NOMO-1 treated with dmso at 0.1 percent for 144 hours (cell line): ENCODE data around the gene SESN1.

Source experiments
- DNase-seq: peaks from one replicate; lab custom pipeline; 2025; ENCODE audit not compliant: unreplicated experiment; lab: John Stamatoyannopoulos, UW

SESN1 gene

DNA sequence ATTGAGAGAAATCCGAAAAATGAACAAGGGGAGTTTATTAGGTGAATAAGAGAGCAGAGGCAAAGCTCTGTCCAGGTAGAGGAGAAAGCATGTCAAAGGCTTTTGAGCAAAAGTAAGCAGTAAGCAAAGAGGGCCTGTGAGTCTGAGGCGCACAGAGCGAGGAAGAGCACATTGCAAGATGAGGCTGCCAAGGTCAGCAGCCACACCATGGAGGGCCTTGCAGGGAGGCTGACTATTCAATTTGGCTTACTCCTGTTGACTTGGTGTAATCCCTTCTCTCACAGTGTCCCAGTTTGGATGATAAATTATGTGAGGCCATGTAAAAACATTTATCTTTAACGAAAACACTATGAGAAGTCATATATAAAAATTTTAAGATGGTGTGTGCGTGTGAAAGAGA is 32.4 kb downstream of the SESN1 start:
- DNase-seq, result no peak

- DNase-seq, result no peak
Measured at GRCh38 chr6:109060571-109060970, 34.1 kb downstream of the SESN1 start.

DNA sequence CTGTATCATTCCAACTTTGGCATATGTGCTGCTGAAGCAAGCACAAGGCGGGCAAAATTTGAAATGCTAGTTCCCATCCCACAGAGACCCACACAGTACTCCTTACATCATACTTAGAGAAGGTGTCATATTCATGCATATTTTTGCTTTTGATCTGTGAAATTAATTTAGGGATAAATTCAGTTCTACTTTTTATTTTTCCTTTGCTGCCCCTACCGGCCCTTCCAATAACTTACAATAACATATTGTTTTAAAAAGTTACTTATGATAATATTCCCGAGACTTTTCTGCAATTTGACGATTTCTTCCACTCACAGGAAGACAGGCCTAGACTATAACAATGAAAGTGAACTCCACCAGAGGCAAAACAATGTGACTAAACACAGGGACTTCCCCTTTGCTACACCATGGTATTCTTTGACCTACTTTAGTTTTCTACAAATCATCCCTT is 35.0 kb downstream of the SESN1 start:
- peak; percentile 41 for DNase-seq

DNA sequence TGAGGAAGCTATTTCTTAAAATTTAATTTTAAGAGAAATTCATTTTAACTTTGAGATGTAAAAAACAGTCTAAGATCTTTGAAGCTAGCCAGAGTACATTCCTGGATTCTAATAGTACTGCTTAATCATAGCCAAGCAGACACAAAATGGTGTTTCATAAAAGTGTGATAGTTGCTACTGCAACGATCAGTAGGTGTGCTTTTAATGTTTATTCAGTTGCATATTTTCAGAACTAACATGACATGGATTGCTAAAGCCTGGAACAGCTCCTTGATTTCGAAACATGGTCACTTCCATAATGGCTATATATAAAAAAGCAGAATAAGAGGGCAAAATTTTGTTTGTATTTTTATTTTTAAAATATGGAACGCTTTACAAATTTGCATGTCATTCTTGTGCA is 35.5 kb downstream of the SESN1 start:
- DNase-seq, result no peak

GRCh38 chr6:109058620-109059019 is 36.0 kb downstream of the SESN1 start:
- no peak for DNase-seq

GRCh38 chr6:109056661-109057060 is 38.0 kb downstream of the SESN1 start:
- DNase-seq, result no peak

DNA sequence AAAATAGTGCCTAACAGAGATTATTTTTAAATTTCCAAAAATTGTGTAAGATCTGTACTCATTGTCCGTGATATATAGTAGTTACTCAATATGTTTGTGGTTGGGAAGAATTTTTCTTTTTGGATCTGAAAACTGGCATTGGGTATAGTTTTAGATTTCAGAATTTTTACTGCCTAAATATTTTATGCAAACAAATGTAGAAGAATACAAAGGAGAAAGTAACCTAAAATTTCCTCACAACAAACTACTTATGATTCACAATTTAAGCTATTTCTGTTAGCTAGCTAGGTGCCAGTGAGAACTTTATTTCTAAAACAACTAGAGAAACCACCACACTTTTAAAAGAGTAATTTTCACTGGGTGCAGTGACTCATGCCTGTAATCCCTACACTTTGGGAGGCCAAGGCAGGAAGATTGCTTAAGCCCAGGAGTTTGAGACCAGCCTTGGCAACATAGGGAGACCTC is 38.8 kb downstream of the SESN1 start:
- DNase-seq, result no peak

- DNase-seq, result no peak
Measured at GRCh38 chr6:109053336-109053735, 41.3 kb downstream of the SESN1 start.

GRCh38 chr6:109052852-109053251 is 41.8 kb downstream of the SESN1 start:
- DNase-seq, result no peak

GRCh38 chr6:109052018-109052651 is 42.5 kb downstream of the SESN1 start:
- no peak for DNase-seq

DNA sequence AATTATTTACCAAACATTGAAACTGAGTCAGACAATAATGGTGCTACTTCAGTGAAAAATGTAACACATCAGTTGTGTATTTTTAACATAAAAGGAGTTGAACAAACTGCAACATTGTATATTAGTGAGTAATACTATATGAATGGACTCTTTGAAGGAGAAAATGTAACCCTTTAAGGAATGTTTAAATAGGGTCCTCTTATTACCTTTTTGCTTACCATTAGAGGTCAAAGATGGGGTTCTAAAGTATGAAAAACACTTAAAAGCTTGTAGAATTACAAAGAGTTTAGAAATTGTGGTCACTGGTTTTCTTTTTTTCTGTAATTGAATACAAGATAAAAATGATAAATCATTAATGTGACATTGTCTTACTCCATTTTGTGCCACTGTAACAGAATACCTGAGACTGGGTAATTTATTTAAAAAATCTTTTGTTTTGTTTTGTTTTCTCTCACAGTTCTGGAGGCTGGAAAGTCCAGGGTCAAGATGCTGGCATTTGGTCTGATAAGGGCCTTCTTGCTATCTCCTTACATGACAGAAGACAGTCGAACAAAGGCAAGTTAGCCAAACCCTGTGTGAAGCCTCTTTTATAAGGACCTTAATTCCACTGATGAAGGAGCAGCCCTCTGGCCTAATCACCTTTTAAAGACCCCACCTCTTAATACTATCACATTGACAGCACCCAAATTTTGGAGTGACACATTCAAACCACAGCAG is 43.2 kb downstream of the SESN1 start:
- DNase-seq, result no peak

DNA sequence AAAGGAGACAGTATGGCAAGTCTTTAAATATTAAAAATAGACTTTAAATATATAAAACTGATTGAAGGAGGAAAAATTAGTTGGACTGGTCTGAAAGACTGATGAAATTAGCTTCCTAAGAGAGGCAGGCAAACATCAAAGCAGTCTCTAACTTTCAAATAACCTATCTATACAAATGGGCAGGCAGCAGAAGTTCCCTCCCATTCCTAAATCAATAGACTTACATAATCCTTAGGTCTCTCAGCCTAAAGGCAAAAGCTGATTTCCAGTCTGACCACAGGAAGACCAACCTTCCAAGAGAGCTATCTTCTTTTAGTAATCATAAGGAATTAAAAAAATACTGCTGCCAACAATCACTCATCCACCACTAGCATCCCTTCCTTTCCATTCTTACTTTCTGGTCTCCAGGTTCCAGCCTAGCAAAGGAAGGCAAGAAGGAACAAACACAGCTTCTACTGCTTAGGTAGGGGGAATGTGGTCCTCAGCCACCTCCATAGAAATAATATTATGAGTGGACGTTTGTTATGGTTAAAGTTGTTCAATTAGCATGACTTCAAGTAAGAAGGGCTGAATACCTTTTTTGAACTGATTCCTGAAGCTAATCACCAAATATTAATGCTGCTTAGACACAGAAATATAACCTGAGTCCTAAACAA is 44.1 kb downstream of the SESN1 start:
- DNase-seq, result no peak

DNA sequence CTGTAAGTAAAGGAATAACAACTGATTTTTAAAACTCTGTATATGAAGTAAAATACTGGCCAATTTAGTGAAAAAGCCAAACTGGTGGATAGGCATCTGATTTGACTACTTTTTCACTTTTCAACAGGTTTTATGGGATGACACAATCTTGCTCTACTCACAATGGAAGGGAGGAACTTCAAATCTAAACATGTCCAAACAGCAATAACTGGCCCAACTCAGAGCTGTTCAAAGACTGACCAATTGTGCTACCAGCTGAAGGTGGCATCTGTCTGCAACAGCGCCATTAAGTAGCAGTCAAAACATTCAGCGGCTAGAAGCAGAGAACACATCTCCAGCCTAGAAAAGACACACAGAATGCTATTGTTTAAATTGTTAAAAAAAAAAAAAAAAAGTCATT is 44.6 kb downstream of the SESN1 start:
- DNase-seq, result no peak

DNA sequence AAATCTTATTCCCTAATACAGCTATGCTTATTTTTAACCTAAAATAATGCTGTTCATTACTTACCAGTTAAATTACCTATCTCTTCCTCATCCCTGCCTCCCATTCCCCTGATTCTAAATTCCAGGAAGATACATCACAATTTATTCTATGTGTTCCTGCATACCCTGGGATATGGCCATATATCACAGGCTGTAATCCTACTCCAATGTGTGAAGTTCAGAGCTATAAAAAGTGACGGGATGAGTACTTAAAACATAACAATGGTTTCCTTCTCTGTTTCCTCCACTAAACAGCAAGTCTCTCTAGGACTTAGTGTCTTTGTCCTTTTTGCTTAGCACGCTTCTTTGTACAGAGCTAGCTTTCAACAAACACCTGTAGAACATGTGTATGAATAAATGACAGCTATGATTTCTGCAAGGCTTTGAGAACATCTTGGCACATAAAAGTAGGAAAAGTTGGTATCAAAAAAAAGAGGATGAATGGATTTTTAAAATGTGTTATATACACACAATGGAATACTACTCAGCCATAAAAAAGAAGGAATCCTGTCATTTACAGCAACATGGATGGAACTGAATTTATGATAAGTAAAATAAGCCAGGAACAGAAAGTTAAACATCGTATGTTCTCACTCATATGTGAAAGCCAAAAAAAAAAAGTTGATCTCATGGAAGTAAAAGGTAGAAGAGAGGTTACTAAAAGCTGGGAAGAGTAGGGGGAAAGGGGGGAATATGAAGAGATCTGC is 45.8 kb downstream of the SESN1 start:
- no peak for DNase-seq

- no peak for DNase-seq
Measured at GRCh38 chr6:109048176-109048575, 46.5 kb downstream of the SESN1 start.

DNA sequence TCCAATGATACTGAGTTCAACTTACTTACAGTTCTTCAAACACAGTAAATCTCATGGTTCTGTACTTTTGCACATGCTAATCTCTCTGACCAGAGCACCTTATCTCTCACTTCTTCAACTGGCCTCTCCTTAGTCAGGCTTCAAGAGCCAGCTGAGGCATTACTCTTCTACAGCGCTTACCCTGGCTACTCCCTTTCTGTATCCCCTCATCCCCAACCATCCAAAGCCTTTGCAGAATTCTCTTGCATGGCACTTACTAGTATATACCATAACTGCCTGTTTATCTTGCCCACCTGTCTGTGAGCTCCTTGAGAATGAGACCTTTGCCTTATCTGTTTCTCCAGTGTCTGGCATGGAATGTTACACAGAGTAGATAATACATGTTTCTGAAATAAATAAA is 49.2 kb downstream of the SESN1 start:
- DNase-seq, result no peak

GRCh38 chr6:109039795-109040194 is 54.9 kb downstream of the SESN1 start:
- DNase-seq, result no peak

DNA sequence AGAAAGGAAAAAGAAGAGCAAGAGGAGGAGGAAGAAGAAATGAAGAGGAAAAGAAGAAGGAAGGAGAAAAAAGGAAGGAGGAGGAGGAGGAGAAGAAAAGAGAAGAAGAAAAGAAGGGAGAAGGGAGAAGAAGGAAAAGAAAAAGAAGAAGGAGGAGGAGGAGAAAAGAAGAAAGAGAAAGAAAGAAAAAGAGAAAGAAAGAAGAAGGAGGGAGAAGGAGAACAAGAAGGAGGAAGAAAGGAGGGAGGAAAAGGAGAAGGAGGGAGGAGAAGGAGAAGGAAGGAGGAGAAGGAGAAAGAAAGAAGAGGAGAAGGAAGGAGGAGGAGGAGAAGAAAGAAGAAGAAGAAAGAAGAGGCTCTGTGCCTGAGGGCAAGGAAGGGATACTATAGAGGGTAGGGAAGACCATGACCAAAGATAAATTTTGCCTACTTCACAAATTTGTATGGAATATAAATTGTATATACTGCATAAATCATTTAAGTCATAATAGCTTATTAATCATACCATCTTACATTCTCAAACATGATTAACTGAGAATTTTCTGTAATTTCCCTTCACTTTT is 55.7 kb downstream of the SESN1 start:
- DNase-seq, result no peak

- no peak for DNase-seq
Measured at GRCh38 chr6:109036574-109037294, 57.9 kb downstream of the SESN1 start.

DNA sequence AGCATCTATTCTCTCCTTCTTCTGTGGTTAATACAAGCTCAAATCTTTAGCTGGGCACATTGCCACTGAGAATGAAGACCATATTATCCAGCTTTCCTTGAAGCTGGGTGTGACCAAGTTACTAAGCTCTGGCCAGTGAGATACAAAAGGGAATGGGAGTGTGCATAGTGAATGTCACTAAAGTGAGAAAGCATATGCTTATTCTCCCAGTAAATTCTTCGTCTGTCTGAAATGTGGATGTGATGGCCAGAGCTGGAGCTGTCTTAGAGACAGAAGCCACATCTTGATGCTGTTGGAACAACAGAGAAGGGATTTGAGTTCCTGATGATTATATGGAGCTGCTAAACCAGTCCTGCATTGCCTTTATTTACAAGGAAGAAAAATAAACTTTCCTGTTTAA is 60.1 kb downstream of the SESN1 start:
- no peak for DNase-seq

DNA sequence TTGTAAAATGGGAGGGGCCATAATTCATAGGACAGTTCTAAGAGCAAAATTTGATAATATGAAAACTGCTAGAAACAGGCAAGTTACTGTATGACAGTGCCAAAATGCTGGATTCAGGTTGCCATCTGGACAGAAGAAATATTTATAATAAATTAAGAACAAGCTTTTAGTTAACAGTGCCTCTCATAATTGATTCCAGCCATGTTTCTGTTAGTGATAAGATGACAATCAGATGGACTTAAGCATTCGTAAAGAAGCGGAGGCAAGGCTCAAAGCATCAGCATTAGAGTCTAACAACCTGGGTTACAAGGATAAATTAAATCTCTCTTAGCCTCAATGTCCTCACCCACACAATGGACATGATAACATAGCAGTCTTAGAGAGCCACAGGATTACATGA is 61.0 kb downstream of the SESN1 start:
- no peak for DNase-seq
